GM12801 (cell line): Measurements from ENCODE around the gene CIB4.

Source experiments
- TF ChIP-seq, protein P1 (sequence below): IDR thresholded peaks from one replicate; pipeline ENCODE4 v1.5.1; 2011; ENCODE audit warnings: control low read depth; ENCODE audit not compliant: insufficient read length; ENCODE audit errors: extremely low read depth

The CIB4 gene

GRCh38 chr2:26542676-26543505, 98.3 kb downstream of the CIB4 start:
- TF ChIP-seq, protein P1, sequence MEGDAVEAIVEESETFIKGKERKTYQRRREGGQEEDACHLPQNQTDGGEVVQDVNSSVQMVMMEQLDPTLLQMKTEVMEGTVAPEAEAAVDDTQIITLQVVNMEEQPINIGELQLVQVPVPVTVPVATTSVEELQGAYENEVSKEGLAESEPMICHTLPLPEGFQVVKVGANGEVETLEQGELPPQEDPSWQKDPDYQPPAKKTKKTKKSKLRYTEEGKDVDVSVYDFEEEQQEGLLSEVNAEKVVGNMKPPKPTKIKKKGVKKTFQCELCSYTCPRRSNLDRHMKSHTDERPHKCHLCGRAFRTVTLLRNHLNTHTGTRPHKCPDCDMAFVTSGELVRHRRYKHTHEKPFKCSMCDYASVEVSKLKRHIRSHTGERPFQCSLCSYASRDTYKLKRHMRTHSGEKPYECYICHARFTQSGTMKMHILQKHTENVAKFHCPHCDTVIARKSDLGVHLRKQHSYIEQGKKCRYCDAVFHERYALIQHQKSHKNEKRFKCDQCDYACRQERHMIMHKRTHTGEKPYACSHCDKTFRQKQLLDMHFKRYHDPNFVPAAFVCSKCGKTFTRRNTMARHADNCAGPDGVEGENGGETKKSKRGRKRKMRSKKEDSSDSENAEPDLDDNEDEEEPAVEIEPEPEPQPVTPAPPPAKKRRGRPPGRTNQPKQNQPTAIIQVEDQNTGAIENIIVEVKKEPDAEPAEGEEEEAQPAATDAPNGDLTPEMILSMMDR: no peak

- TF ChIP-seq, protein P1: no peak
These were observed 99.0 kb downstream of the CIB4 start for GRCh38 chr2:26542194-26542455.

GRCh38 chr2:26541401-26542193, 99.6 kb downstream of the CIB4 start:
- TF ChIP-seq, protein P1: no peak

DNA sequence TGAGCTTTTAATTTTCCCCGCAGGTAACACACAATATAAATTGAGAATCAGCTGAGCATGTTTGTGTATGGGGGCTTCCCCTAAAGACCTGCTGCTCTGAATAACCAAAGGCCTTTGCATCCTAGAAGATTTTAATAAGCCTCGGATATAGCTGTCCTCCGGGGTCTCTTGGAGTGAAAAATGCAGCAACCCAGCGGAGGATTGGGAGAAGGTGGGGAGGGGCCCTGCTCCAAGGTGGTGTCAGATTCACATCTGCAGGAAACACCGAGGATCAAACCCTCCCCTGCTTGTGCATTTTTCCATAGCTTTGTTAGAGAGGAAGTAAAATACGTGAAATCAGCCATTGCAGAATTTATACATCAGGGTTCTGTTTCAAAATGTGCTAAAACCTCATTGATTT, 100.2 kb downstream of the CIB4 start:
- TF ChIP-seq, protein P1: no peak

DNA sequence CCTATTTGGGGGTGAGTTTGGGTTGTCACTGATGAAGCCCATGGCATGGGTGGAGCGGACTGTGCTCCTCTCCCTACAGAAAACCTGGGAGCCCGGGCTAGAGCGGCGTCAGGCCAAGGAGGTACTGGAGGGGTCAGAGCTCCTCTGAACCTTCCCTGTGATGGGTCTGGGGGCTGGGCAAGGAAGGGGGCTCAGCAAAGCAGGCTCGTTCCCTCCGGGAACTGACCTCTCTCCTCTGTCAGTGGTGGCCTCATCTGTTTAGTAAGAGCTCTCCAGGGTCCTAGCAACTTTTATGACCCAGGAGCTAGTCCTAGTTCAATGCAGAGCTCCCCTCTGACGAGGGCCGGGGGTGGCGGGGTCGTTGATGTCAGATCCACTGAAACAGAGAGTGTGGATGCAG, 100.9 kb downstream of the CIB4 start:
- TF ChIP-seq, protein P1: no peak

GRCh38 chr2:26537826-26538475, 103.2 kb downstream of the CIB4 start:
- TF ChIP-seq, protein P1: no peak

DNA sequence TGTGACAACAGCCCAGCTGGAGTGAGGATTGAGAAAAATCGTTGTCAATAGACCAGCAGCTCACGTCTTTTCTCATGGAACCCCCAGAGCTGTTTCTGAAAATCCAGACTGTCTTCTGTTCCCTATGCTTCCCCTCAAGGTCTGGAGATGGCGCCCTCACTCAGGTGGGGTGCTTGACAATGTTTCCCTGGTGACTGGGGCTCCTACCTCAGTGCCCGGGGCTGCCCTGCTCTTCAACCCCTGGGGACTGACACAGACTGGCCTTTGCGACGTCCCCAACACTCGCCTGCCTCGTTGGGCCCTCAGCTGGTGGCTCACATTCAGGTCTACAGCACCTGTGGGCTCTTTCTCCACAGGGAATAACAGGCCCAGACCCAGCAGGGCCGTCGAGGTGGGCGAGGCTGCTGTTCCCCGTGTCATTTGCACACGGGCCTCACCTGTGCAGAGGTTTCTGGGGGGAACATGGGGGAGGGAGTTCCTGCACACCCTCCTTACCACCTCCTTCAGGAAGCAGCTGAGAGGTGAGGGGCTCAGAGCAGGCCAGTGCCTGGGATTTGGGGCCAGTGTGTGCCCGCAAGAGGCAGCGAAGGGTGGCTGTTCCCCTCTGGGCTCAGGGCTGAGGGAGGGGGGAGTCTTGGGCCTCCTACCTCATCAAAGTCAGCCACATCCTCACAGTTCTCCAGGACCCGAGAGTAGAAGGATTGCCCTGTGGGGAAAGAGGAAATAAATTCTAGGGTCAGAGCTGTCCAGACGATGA, 103.9 kb downstream of the CIB4 start:
- TF ChIP-seq, protein P1: no peak
